Neuronal stem cell (in vitro differentiated cells): ENCODE measurements around the gene GYPB.
"Not testable (repeated sequence)": the region's sequence is repeated elsewhere in the genome, so short reads cannot be mapped to it uniquely, and the experiment has no call there.

Source experiments
- DNase-seq: peaks from one replicate; pipeline ENCODE4 v3.0.0-alpha.2; 2013; ENCODE audit warnings: low spot score
- H2AFZ ChIP-seq: one replicate; pipeline ENCODE4 v1.6.1; 2013; ENCODE audit warnings: mild to moderate bottlenecking, low read length, inconsistent platforms
- H2AK5ac ChIP-seq: 2 replicates; pipeline ENCODE4 v1.6.1; 2013; ENCODE audit warnings: low read depth, mild to moderate bottlenecking, inconsistent platforms, low read length, moderate library complexity, mixed read lengths
- H2BK120ac ChIP-seq: 2 replicates; pipeline ENCODE4 v1.6.1; 2013; ENCODE audit warnings: low read depth, mild to moderate bottlenecking, inconsistent platforms, low read length, moderate library complexity, mixed read lengths
- H2BK12ac ChIP-seq: one replicate; pipeline ENCODE4 v1.6.1; 2013; ENCODE audit warnings: low read length, inconsistent platforms
- H2BK15ac ChIP-seq: 2 replicates; pipeline ENCODE4 v1.6.1; 2013; ENCODE audit warnings: mild to moderate bottlenecking, low read length, inconsistent platforms, mixed read lengths
- H2BK5ac ChIP-seq: one replicate; pipeline ENCODE4 v1.6.1; 2013; ENCODE audit warnings: inconsistent platforms, mild to moderate bottlenecking, low read length, moderate library complexity
- H3K14ac ChIP-seq: one replicate; pipeline ENCODE4 v1.6.1; 2013; ENCODE audit warnings: low read length, inconsistent platforms
- H3K18ac ChIP-seq: 2 replicates; pipeline ENCODE4 v1.6.1; 2013; ENCODE audit warnings: low read length, inconsistent platforms
- H3K23ac ChIP-seq: 2 replicates; pipeline ENCODE4 v1.6.1; 2013; ENCODE audit warnings: low read depth, mild to moderate bottlenecking, mixed read lengths, low read length, inconsistent platforms; ENCODE audit not compliant: poor library complexity
- H3K27ac ChIP-seq: replicated peaks from 3 replicates; pipeline ENCODE4 v1.5.1; 2013; ENCODE audit warnings: low read length, inconsistent platforms
- H3K27me3 ChIP-seq, 3 experiments: 2 replicates each; pipeline ENCODE4 v1.6.1; 2013; ENCODE audit warnings: low read length in 3 of 3, mild to moderate bottlenecking in 2 of 3, inconsistent platforms in 1 of 3, low read depth in 1 of 3, mixed read lengths in 1 of 3, moderate library complexity in 1 of 3; ENCODE audit not compliant: control insufficient read depth in 3 of 3, insufficient read depth in 3 of 3
- H3K36me3 ChIP-seq, 2 donors: replicated peaks in 1 of 2; 2 replicates each; pipeline ENCODE4 v1.6.1; 2013; ENCODE audit warnings: low read length in 2 of 2; ENCODE audit not compliant: control insufficient read depth in 2 of 2, insufficient read depth in 2 of 2
- H3K4ac ChIP-seq: 2 replicates; pipeline ENCODE4 v1.6.1; 2013; ENCODE audit warnings: inconsistent platforms, mild to moderate bottlenecking, low read length, moderate library complexity
- H3K4me1 ChIP-seq, 2 donors: 1 replicate in 1 of 2; 2 replicates in 1 of 2; pipeline ENCODE4 v1.6.1; 2013; ENCODE audit warnings: low read length in 2 of 2, low read depth in 1 of 2; ENCODE audit not compliant: control insufficient read depth in 2 of 2, insufficient read depth in 1 of 2
- H3K4me2 ChIP-seq: one replicate; pipeline ENCODE4 v1.6.1; 2013; ENCODE audit warnings: mild to moderate bottlenecking, low read length, inconsistent platforms; ENCODE audit not compliant: insufficient read depth, poor library complexity, severe bottlenecking
- H3K4me3 ChIP-seq, 2 donors: 2 replicates each; pipeline ENCODE4 v1.5.1; 2013; ENCODE audit warnings: low read length in 2 of 2, mild to moderate bottlenecking in 2 of 2, inconsistent platforms in 1 of 2, moderate library complexity in 1 of 2
- H3K79me1 ChIP-seq: one replicate; pipeline ENCODE4 v1.6.1; 2013; ENCODE audit warnings: low read depth, mild to moderate bottlenecking, inconsistent platforms, low read length, moderate library complexity
- H3K9ac ChIP-seq: one replicate; pipeline ENCODE4 v1.6.1; 2013; ENCODE audit warnings: mild to moderate bottlenecking, low read depth, low read length, inconsistent platforms; ENCODE audit not compliant: poor library complexity
- H3K9me3 ChIP-seq, 2 donors: replicated peaks in 1 of 2; 2 replicates each; pipeline versions ENCODE3 to v1.6.1; 2013; ENCODE audit warnings: low read length in 2 of 2, mild to moderate bottlenecking in 2 of 2, inconsistent platforms in 1 of 2, low read depth in 1 of 2, mixed read lengths in 1 of 2, moderate library complexity in 1 of 2; ENCODE audit not compliant: control insufficient read depth in 2 of 2, insufficient read depth in 1 of 2
- H4K8ac ChIP-seq: one replicate; pipeline ENCODE4 v1.6.1; 2013; ENCODE audit warnings: low read depth, mild to moderate bottlenecking, inconsistent platforms, low read length, moderate library complexity
- H4K91ac ChIP-seq: one replicate; pipeline ENCODE4 v1.6.1; 2013; ENCODE audit warnings: low read length, low read depth, mild to moderate bottlenecking, inconsistent platforms; ENCODE audit not compliant: poor library complexity
- WGBS, 2 donors: extraction: QIAGEN DNeasy Blood & Tissue Kit; methylation state at CpG; one replicate each; pipeline ENCODE4 v1.1.7; 2013; ENCODE audit warnings: missing lambda C conversion rate in 2 of 2, mixed read lengths in 1 of 2; ENCODE audit not compliant: insufficient read length in 2 of 2, insufficient replicate concordance in 1 of 2; ENCODE audit errors: extremely low coverage in 2 of 2; 5-methylcytosine and 5-hydroxymethylcytosine counted together

GYPB gene

GRCh38 chr4:143961075-143961474, 58.1 kb downstream of the GYPB start:
- H2BK15ac ChIP-seq = no peak overlapping the region
- no peak for DNase-seq
- no peaks in the 10 kb centered on the region for H3K27me3 ChIP-seq
- H3K79me1 ChIP-seq = no peaks in the 10 kb centered on the region
- H4K8ac ChIP-seq = no peak overlapping the region
- H2BK12ac ChIP-seq = no peak overlapping the region
- H3K4me1 ChIP-seq = no peaks in the 10 kb centered on the region
- H3K4me2 ChIP-seq = no peak overlapping the region
- H4K91ac ChIP-seq = no peak overlapping the region
- H2BK5ac ChIP-seq = no peak overlapping the region
- WGBS, 2 donors = no CpG with 5 or more reads among the region's 4 CpGs
- H3K18ac ChIP-seq = no peak overlapping the region
- no peak overlapping the region for H3K4ac ChIP-seq
- no peaks in the 10 kb centered on the region for H3K9me3 ChIP-seq
- no peak overlapping the region for H3K9ac ChIP-seq
- H3K36me3 ChIP-seq = no peaks in the 10 kb centered on the region
- H3K23ac ChIP-seq = no peak overlapping the region
- no peak overlapping the region for H3K27ac ChIP-seq
- H2AFZ ChIP-seq = no peak overlapping the region
- no peak overlapping the region for H2BK120ac ChIP-seq
- H2AK5ac ChIP-seq = no peak overlapping the region
- no peak overlapping the region for H3K14ac ChIP-seq
- no peak overlapping the region for H3K4me3 ChIP-seq

GRCh38 chr4:143955306-143955705, 63.9 kb downstream of the GYPB start:
- not testable (repeated sequence) for H3K9ac ChIP-seq, H3K36me3 ChIP-seq, H3K14ac ChIP-seq, H3K4me1 ChIP-seq, H2BK12ac ChIP-seq, H3K4me3 ChIP-seq, H3K9me3 ChIP-seq, H2BK5ac ChIP-seq, H3K27ac ChIP-seq, H2BK15ac ChIP-seq, H4K8ac ChIP-seq, H3K4me2 ChIP-seq, H3K18ac ChIP-seq, H2BK120ac ChIP-seq, H3K27me3 ChIP-seq, H4K91ac ChIP-seq, H3K79me1 ChIP-seq, H3K23ac ChIP-seq, H2AK5ac ChIP-seq, H3K4ac ChIP-seq, H2AFZ ChIP-seq, DNase-seq
- WGBS, 2 donors = no CpG with 5 or more reads among the region's 3 CpGs

- H3K4me2 ChIP-seq, H3K36me3 ChIP-seq, H3K4ac ChIP-seq, H2AK5ac ChIP-seq, H2BK12ac ChIP-seq, H3K9me3 ChIP-seq, H3K4me3 ChIP-seq, H4K8ac ChIP-seq, DNase-seq, H4K91ac ChIP-seq, H3K14ac ChIP-seq, H3K27me3 ChIP-seq, H2BK120ac ChIP-seq, H2BK15ac ChIP-seq, H3K4me1 ChIP-seq, H3K27ac ChIP-seq, H3K23ac ChIP-seq, H3K79me1 ChIP-seq, H3K9ac ChIP-seq, H2AFZ ChIP-seq, H3K18ac ChIP-seq, H2BK5ac ChIP-seq: not testable (repeated sequence)
Observed at GRCh38 chr4:143951458-143951972, 67.7 kb downstream of the GYPB start.

GRCh38 chr4:143950967-143951366, 68.2 kb downstream of the GYPB start:
- not testable (repeated sequence) for H2BK120ac ChIP-seq, H3K4ac ChIP-seq, H3K36me3 ChIP-seq, H3K27me3 ChIP-seq, H3K4me1 ChIP-seq, H3K14ac ChIP-seq, H2AK5ac ChIP-seq, H3K9me3 ChIP-seq, H2AFZ ChIP-seq, H2BK12ac ChIP-seq, H3K18ac ChIP-seq, H4K8ac ChIP-seq, H3K23ac ChIP-seq, H3K4me3 ChIP-seq, H3K79me1 ChIP-seq, H3K4me2 ChIP-seq, DNase-seq, H4K91ac ChIP-seq, H3K9ac ChIP-seq, H3K27ac ChIP-seq, H2BK5ac ChIP-seq, H2BK15ac ChIP-seq
- no CpG with 5 or more reads among the region's 4 CpGs for WGBS, 2 donors
